NCI-H460 (cell line): ENCODE results near the gene MTERF4. TPM values are rescaled to one million over a fixed set of nuclear protein-coding genes. Genes with fewer than 3 reads are reported as not detected.

Experiments used
- DNase-seq: peaks from one replicate; pipeline ENCODE4 v3.0.0-alpha.2; 2016; ENCODE audit warnings: low read depth; ENCODE audit errors: extremely low read depth
- small RNA-seq, 2 experiments: library from RNA; depleted of rRNA; stranded (forward); fragments of <200 nt; gene quantifications; one replicate each; pipeline ENCODE3, GENCODE V24; 2014
- total RNA-seq: library from RNA; depleted of rRNA; stranded (reverse); fragments of >200 nt; shearing (Covaris generic); gene quantifications from 2 replicates; pipeline ENCODE4 v1.2.3, GENCODE V29; 2014; rRNA removed

MTERF4 gene
- total RNA-seq, 1 experiment from 2014 or later: 36.9 TPM

GRCh38 chr2:241052677-241053360 is 49.3 kb downstream of the MTERF4 start:
- no peak for DNase-seq

GRCh38 chr2:241051578-241052487 is 50.3 kb downstream of the MTERF4 start:
- DNase-seq: no peak

DNA sequence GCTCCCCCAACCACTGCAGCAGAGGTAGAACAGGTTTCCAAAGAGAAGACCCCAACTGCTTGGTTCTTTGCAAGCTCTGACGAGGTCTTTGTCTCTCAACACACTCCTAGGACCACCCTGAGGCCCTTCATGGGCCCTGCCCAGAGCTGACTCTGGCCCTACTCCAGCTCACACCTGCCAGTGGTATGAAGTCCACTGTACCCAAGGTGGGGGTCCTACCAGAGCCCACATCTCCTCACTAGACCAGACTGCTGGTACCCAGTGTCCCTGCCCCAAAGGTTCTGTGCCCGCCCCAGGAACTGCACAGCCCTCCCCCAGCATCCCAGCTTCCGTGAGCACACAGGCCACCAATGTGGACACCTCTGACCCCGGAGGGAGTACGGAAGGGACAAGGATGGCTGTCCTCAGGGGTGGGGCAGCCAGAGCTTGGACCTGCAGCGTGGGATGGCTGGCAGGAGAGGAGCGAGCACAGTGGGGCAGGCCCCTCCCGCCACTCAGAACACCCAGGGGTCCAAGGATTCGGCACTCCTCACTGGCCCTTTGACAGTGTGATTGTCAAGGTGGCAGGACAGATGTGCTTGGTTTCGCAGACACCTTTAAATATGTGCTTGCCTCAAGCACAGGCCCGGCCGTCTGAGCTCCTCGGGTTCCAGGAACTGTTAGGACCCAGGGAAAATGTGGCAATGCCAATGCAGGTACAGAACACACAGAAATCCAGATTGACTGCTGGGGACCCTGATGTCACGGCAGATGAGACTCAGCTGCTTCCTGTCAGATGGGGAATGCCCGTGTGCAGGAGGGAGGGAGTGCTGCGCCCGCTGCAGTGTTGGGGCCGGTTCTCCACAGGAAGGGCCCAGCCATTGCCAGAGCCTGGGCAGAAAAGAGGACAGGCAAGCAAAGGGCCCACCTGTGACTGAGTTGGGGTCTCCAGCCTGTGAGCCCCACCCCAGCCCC is 51.2 kb downstream of the MTERF4 start:
- no peak for DNase-seq

GRCh38 chr2:241049739-241050623 is 52.1 kb downstream of the MTERF4 start:
- no peak for DNase-seq

DNA sequence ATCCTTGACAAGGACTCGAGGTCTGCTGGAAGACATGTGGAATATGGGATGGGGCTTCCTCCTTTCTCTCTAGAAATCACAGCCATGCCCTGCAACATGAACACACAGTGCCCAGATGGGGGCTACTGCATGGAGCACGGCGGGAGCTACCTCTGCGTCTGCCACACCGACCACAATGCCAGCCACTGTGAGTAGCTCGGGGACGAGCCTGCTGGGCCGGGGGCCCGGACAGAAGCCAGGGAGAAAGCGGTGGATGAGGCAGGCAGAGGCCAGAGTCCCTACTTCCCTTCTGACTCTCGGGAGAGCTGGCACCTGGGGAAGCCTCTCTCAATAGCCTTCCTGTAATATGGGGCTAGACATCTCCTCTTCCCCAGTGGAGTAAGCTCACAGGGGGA is 53.1 kb downstream of the MTERF4 start:
- DNase-seq: no peak

DNA sequence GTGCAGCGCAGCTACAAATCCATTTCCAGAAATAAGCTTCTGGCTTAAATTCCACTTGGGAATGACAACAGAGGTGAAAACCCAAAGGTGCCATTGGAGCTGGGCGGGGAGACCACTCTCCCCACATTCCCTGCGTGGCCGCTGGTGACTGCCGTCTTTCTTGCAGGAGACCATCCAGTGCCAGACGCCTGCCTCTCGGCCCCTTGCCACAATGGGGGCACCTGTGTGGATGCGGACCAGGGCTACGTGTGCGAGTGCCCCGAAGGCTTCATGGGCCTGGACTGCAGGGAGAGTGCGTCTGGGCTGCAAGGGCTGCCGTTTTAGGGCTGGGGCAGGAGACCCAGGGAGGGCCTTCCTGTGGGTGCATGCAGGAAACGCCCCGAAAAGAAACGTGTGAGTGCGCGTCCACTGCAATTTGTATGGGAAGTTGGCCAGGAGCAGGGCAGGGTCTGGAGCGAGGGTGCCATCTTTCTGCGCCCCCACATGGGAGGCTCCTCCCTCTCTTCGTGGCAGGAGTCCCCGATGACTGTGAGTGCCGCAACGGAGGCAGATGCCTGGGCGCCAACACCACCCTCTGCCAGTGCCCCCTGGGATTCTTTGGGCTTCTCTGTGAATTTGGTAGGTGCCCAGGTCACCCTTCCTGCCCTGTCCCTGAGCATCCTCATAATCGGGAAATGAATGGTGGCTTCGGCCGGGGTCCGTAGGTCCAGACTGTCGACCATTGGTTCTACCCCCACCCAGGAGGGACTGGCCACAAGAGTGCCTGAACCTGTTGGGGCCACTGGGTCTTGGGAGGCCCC is 53.7 kb downstream of the MTERF4 start:
- DNase-seq: no peak

- no peak for DNase-seq
These were observed 54.7 kb downstream of the MTERF4 start for GRCh38 chr2:241047253-241048010.

Small RNA genes lying within 50 kb of the gene (small RNA-seq; reads per million reads assigned to genes)
- gene AC005237.2: 0 reads per million in 2 experiments

Other genes starting within 250 kb of the MTERF4 start
- not detected in 2 replicates for gene AGXT, start 233.5 kb downstream of the MTERF4 start, total RNA-seq
- gene MAB21L4, start 206.1 kb downstream of the MTERF4 start, total RNA-seq: not detected in 2 replicates
- gene CROCC2, start 196.0 kb downstream of the MTERF4 start, total RNA-seq: not detected in 2 replicates
- gene SNED1, start 103.7 kb downstream of the MTERF4 start, total RNA-seq: 0.77 and 1.2 TPM in 2 replicates
- gene PASK, start 47.2 kb upstream of the MTERF4 start, total RNA-seq: 2.1 and 4.9 TPM in 2 replicates
- gene PPP1R7, start 48.2 kb upstream of the MTERF4 start, total RNA-seq: 59.9 and 74.1 TPM in 2 replicates
- gene ANO7, start 86.4 kb upstream of the MTERF4 start, total RNA-seq: 1.2 and 1.9 TPM in 2 replicates
- 603 and 606 TPM in 2 replicates for gene HDLBP, start 213.4 kb upstream of the MTERF4 start, total RNA-seq
- 378 and 405 TPM in 2 replicates for gene SEPTIN2, start 213.6 kb upstream of the MTERF4 start, total RNA-seq